IPS-20b (cell line): Measurements from ENCODE around the gene IGIP.

Source experiments
- H3K27ac ChIP-seq: one replicate; pipeline ENCODE4 v1.5.1; 2013; ENCODE audit warnings: low read length
- H3K27me3 ChIP-seq: 2 replicates; pipeline ENCODE4 v1.6.1; 2013; ENCODE audit warnings: mild to moderate bottlenecking, low read length, inconsistent platforms; ENCODE audit not compliant: insufficient read depth
- H3K36me3 ChIP-seq: 2 replicates; pipeline ENCODE4 v1.6.1; 2013; ENCODE audit warnings: low read depth, mild to moderate bottlenecking, inconsistent platforms, low read length, moderate library complexity; ENCODE audit not compliant: insufficient read depth
- H3K4me1 ChIP-seq: 2 replicates; pipeline ENCODE4 v1.6.1; 2013; ENCODE audit warnings: mild to moderate bottlenecking, control low read depth, inconsistent platforms, low read length, moderate library complexity; ENCODE audit not compliant: insufficient read depth
- H3K4me3 ChIP-seq: 2 replicates; pipeline ENCODE4 v1.5.1; 2013; ENCODE audit warnings: mild to moderate bottlenecking, low read length, inconsistent platforms
- H3K9ac ChIP-seq: 2 replicates; pipeline ENCODE4 v1.6.1; 2013; ENCODE audit warnings: low read depth, mild to moderate bottlenecking, inconsistent platforms, low read length, moderate library complexity
- H3K9me3 ChIP-seq: 2 replicates; pipeline ENCODE4 v1.6.1; 2013; ENCODE audit warnings: mild to moderate bottlenecking, low read depth, low read length, inconsistent platforms; ENCODE audit not compliant: insufficient read depth

Gene IGIP

DNA sequence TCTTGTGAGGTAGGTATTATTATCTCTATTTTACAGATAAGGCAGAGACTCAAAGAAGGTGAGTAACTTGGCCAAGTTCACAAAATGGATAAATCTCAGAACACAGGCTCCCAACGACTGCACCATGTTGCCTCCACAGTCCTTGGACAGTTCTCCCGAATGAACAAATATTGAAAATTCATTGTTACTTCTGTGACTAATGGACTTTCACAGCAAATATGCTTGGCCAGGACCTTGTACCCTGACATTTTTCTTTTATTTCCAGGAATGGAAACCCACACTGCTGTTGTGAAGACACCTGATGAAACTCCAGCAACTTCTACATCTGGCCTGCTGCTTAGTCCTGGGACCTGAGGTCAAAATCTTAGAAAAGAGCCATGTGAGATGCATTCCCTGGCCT lies 46.7 kb downstream of the IGIP start:
- no peak overlapping the region for H3K4me3 ChIP-seq
- no peak overlapping the region for H3K9ac ChIP-seq
- no peak overlapping the region for H3K27ac ChIP-seq
- H3K9me3 ChIP-seq: no peaks in the 10 kb centered on the region
- peaks cover 20% of the 10 kb centered on the region for H3K27me3 ChIP-seq
- H3K36me3 ChIP-seq: no peaks in the 10 kb centered on the region
- H3K4me1 ChIP-seq: no peaks in the 10 kb centered on the region

DNA sequence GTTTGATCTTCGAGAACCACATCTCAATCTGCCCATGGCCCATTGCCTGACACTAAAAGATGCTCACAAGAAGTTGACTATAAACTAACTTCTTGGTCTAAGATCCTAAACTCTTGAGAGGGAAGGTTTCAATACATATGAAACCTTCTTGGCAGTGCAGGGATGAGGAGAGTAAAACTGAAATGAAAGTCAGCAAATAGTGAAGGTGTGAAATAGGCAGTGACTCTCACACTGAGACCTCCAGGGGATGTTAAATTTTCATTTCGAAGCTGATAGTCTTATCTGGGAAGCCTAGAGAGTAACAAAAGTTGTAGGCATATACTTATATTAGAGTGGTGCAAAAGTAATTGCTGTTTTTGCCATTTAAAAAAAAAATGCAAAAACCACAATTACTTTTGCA lies 48.3 kb downstream of the IGIP start:
- Histone ChIP-seq H3K27ac (no peak overlapping the region), H3K4me3 (peak overlapping the region; percentile 88), H3K36me3 (no peaks in the 10 kb centered on the region), H3K4me1 (no peaks in the 10 kb centered on the region), H3K9ac (no peak overlapping the region; the same call in 1 of the 2 replicates), H3K9me3 (no peaks in the 10 kb centered on the region), H3K27me3 (peaks cover 20% of the 10 kb centered on the region)

GRCh38 chr5:140174465-140175366 lies 49.0 kb downstream of the IGIP start, which contains the start of gene CYSTM1:
TSS of gene CYSTM1 (plus strand) at chr5:140175188. CDS start at chr5:140194466, 19,278 bp downstream.
- peak within 1 kb of the TSS; percentile 87 for H3K9ac ChIP-seq
- H3K27me3 ChIP-seq: peaks cover 20% of the 10 kb centered on the region
- no peaks in the 10 kb centered on the region for H3K4me1 ChIP-seq
- H3K27ac ChIP-seq: no peak within 1 kb of the TSS
- H3K4me3 ChIP-seq: peak within 1 kb of the TSS; percentile 88
- H3K9me3 ChIP-seq: no peaks in the 10 kb centered on the region
- H3K36me3 ChIP-seq: no peaks in the 10 kb centered on the region

DNA sequence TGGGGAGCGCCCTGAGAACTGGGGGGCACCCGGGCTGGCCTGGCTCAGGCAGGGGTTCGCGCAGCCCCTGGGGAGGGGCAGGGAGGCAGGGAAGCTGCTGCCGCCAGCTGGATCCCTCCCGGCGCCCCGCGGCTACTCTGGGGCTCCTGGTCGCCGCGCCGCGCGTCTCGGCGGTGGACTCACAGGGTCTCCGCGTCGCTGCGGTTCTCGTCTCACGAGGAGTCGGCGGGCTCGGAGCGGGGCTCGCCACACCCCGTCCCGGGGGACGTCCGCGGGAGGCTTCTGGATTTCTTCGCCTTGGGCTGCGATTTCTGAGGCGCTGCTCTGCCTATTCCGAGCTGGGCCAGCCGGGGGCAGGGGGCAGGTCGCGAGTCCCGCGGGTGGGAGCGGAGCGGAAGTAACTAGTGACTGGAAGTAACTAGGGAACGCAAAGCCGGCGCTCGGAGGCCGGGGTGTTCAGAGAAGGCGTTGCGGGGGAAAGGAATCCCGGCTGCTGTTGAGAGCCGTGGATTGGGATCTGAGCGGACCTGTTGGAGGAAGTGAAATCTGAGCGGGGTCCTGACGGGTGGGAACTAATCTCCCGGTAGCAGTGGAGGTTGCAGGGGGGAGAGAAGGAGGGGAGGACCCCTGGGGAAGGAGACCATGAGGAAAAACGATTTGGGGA lies 49.8 kb downstream of the IGIP start:
- Histone ChIP-seq H3K36me3 (no peaks in the 10 kb centered on the region), H3K4me3 (peak overlapping the region; percentile 88), H3K4me1 (no peaks in the 10 kb centered on the region), H3K9ac (peak overlapping the region; percentile 76; the same call in 1 of the 2 replicates), H3K27ac (no peak overlapping the region), H3K9me3 (no peaks in the 10 kb centered on the region), H3K27me3 (peaks cover 20% of the 10 kb centered on the region)

GRCh38 chr5:140176031-140176387 lies 50.3 kb downstream of the IGIP start:
- H3K4me1 ChIP-seq: no peaks in the 10 kb centered on the region
- H3K9ac ChIP-seq: peak overlapping the region; percentile 76; the same call in 1 of the 2 replicates
- no peaks in the 10 kb centered on the region for H3K9me3 ChIP-seq
- no peaks in the 10 kb centered on the region for H3K36me3 ChIP-seq
- peaks cover 20% of the 10 kb centered on the region for H3K27me3 ChIP-seq
- peak overlapping the region; percentile 88 for H3K4me3 ChIP-seq
- no peak overlapping the region for H3K27ac ChIP-seq

DNA sequence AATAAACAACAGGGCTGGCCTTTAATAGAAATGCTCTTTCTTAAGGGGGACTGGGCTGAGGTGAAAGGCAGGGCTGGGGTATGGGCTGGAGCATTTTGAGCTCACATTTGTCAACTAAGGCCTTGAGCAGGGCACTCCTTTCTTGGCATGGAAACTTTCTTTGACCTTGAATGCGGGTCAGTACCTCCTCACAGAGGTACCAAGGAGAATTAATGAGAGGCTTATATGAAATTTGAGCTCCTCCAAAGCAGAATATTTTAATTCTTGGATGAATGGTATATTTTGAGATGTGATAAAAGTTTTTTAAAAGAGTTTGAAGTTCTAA lies 52.3 kb downstream of the IGIP start:
- Histone ChIP-seq H3K4me1 (peaks cover 4% of the 10 kb centered on the region; the same call in 1 of the 2 replicates), H3K9me3 (no peaks in the 10 kb centered on the region), H3K4me3 (no peak overlapping the region), H3K27ac (no peak overlapping the region), H3K9ac (no peak overlapping the region), H3K27me3 (peaks cover 10% of the 10 kb centered on the region), H3K36me3 (no peaks in the 10 kb centered on the region)

- Histone ChIP-seq H3K27me3 (peaks cover 5% of the 10 kb centered on the region), H3K9me3 (no peaks in the 10 kb centered on the region), H3K4me1 (peaks cover 4% of the 10 kb centered on the region; the same call in 1 of the 2 replicates), H3K9ac (no peak overlapping the region), H3K4me3 (no peak overlapping the region), H3K27ac (no peak overlapping the region), H3K36me3 (no peaks in the 10 kb centered on the region)
Measured at GRCh38 chr5:140178482-140179116, 52.9 kb downstream of the IGIP start.
